ENCODE results near the gene SORT1. TPM values are rescaled to one million over a fixed set of nuclear protein-coding genes. Genes with fewer than 3 reads are reported as not detected.
A peak's percentile ranks its signal among the peaks of the same experiment; 100 is the strongest.

Gene SORT1
- total RNA-seq, 4 donors from 2014 or later = 66.6 to 142 (median 105) TPM

GRCh38 chr1:109300650-109301151 lies 97.0 kb downstream of the SORT1 start:
- Histone ChIP-seq H3K36me3 (no peaks in the 10 kb centered on the region), H3K4me1 (peaks cover 10 to 51% (median 22%) of the 10 kb centered on the region in 3 donors), H3K27me3 (no peaks in the 10 kb centered on the region), H3K4me3 (no peak overlapping the region), H3K9me3 (no peaks in the 10 kb centered on the region), H3K27ac (peak overlapping the region in 2 of 4 donors; percentile 75 to 80)
- ATAC-seq = no peak
- 58 to 85% methylated on average over 2 to 12 of the region's 16 CpGs for WGBS, 2 donors (ENCODE audit: low coverage in 1 of 2)
- TF ChIP-seq POLR2A (IDR thresholded peaks at IDR 0.05) = no peak
- no peak for TF ChIP-seq POLR2AphosphoS5 (IDR thresholded peaks at IDR 0.05)
- TF ChIP-seq EP300 (IDR thresholded peaks at IDR 0.05) = no peak
- TF ChIP-seq CTCF (IDR thresholded peaks at IDR 0.05) = no peak

- H3K27ac ChIP-seq = peak overlapping the region in 3 of 4 donors; percentile 67 to 80 (median 75)
- no peaks in the 10 kb centered on the region for H3K36me3 ChIP-seq
- H3K9me3 ChIP-seq = no peaks in the 10 kb centered on the region
- H3K27me3 ChIP-seq = no peaks in the 10 kb centered on the region
- H3K4me1 ChIP-seq = peaks cover 5 to 42% (median 19%) of the 10 kb centered on the region in 3 donors
- 52 to 59% methylated on average over 4 to 7 of the region's 20 CpGs for WGBS, 2 donors (ENCODE audit: low coverage in 1 of 2)
- H3K4me3 ChIP-seq = no peak overlapping the region
- no peak for TF ChIP-seq POLR2A (IDR thresholded peaks at IDR 0.05)
- no peak for TF ChIP-seq POLR2AphosphoS5 (IDR thresholded peaks at IDR 0.05)
- TF ChIP-seq CTCF (IDR thresholded peaks at IDR 0.05) = no peak
- no peak for TF ChIP-seq EP300 (IDR thresholded peaks at IDR 0.05)
- peak; percentile 29 for ATAC-seq
Measured at GRCh38 chr1:109299558-109300343, 98.0 kb downstream of the SORT1 start.

GRCh38 chr1:109298666-109299557 lies 98.8 kb downstream of the SORT1 start:
- H3K4me3 ChIP-seq = no peak overlapping the region
- peak overlapping the region; percentile 9 to 80 (median 71) for H3K27ac ChIP-seq
- peak; percentile 55 for ATAC-seq
- 27 to 31% methylated on average over 5 to 7 of the region's 11 CpGs for WGBS, 2 donors (ENCODE audit: low coverage in 1 of 2)
- no peaks in the 10 kb centered on the region for H3K36me3 ChIP-seq
- no peaks in the 10 kb centered on the region for H3K9me3 ChIP-seq
- TF ChIP-seq CTCF (IDR thresholded peaks at IDR 0.05) (no peak), POLR2A (IDR thresholded peaks at IDR 0.05) (no peak), EP300 (IDR thresholded peaks at IDR 0.05) (no peak), POLR2AphosphoS5 (IDR thresholded peaks at IDR 0.05) (no peak)
- H3K4me1 ChIP-seq = peaks cover 5 to 33% (median 15%) of the 10 kb centered on the region in 3 donors
- no peaks in the 10 kb centered on the region for H3K27me3 ChIP-seq

GRCh38 chr1:109296782-109297181 lies 100.9 kb downstream of the SORT1 start:
- no peak for TF ChIP-seq POLR2AphosphoS5 (IDR thresholded peaks at IDR 0.05)
- no peak for TF ChIP-seq POLR2A (IDR thresholded peaks at IDR 0.05)
- TF ChIP-seq CTCF (IDR thresholded peaks at IDR 0.05) = no peak
- TF ChIP-seq EP300 (IDR thresholded peaks at IDR 0.05) = no peak
- 89 to 100% methylated on average over 3 to 5 of the region's 16 CpGs for WGBS, 2 donors (ENCODE audit: low coverage in 1 of 2)
- Histone ChIP-seq H3K4me1 (peaks cover 5 to 24% (median 15%) of the 10 kb centered on the region in 3 donors), H3K27ac (no peak overlapping the region), H3K36me3 (no peaks in the 10 kb centered on the region), H3K4me3 (no peak overlapping the region), H3K27me3 (no peaks in the 10 kb centered on the region), H3K9me3 (no peaks in the 10 kb centered on the region)
- no peak for ATAC-seq
